OCI-LY1 (cell line): ENCODE data around the gene FAM228A.

Source experiments
- CTCF ChIP-seq: fragments of 200-600 bp; sonication (generic), shearing (Covaris generic); IDR thresholded peaks from 2 replicates; pipeline ENCODE4 v1.5.1; 2017; ENCODE audit warnings: mild to moderate bottlenecking, antibody characterized with exemption, low read length, moderate library complexity, mixed read lengths
- EZH2 ChIP-seq: fragments of 200-600 bp; sonication (generic), shearing (Covaris generic); IDR thresholded peaks from 2 replicates; pipeline ENCODE4 v1.8.0; 2017; ENCODE audit warnings: borderline replicate concordance, mixed run types, mild to moderate bottlenecking, antibody characterized with exemption, low read length, moderate library complexity, mixed read lengths

GRCh38 chr2:24211408-24211807 is 36.6 kb downstream of the FAM228A start:
- TF ChIP-seq CTCF = no peak
- no peak for TF ChIP-seq EZH2
